Loucy (cell line): Measurements from ENCODE around the gene COPS3.

ENCODE experiments used
- EZH2phosphoT487 ChIP-seq: fragments of 200-600 bp; IDR thresholded peaks from 2 replicates; pipeline ENCODE4 v1.6.1; 2018; ENCODE audit warnings: antibody characterized with exemption, mild to moderate bottlenecking, moderate library complexity, borderline replicate concordance
- TF ChIP-seq, protein P1 (sequence below): fragments of 200-600 bp; sonication (generic); conservative IDR thresholded peaks from 2 replicates; pipeline ENCODE4 v1.5.1; 2014; ENCODE audit warnings: mild to moderate bottlenecking, antibody characterized with exemption, low read length

DNA sequence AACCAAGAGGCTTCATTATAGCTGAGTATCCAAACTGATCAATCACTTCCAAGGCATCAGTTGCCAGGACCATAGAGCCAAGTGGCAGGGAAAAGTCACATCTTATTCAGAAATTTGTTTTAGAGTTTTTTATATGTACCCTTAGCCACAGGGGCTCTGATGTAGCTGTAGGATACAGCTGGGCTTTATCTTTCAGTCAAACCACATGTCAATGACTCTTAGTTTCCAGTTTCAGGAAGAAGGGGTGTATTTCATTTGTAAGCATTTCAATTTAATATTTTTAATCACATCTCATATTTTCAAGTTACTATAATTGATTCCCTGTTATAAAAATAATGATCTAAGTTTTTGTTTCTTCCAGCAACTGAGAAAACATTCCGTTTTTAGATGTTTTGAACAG lies 41.2 kb downstream of the COPS3 start:
- TF ChIP-seq, protein P1, sequence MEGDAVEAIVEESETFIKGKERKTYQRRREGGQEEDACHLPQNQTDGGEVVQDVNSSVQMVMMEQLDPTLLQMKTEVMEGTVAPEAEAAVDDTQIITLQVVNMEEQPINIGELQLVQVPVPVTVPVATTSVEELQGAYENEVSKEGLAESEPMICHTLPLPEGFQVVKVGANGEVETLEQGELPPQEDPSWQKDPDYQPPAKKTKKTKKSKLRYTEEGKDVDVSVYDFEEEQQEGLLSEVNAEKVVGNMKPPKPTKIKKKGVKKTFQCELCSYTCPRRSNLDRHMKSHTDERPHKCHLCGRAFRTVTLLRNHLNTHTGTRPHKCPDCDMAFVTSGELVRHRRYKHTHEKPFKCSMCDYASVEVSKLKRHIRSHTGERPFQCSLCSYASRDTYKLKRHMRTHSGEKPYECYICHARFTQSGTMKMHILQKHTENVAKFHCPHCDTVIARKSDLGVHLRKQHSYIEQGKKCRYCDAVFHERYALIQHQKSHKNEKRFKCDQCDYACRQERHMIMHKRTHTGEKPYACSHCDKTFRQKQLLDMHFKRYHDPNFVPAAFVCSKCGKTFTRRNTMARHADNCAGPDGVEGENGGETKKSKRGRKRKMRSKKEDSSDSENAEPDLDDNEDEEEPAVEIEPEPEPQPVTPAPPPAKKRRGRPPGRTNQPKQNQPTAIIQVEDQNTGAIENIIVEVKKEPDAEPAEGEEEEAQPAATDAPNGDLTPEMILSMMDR: no peak
- no peak for TF ChIP-seq EZH2phosphoT487
